ENCODE results near the gene RNF220. TPM values are rescaled to one million over a fixed set of nuclear protein-coding genes. Genes with fewer than 3 reads are reported as not detected.

RNF220 gene
- polyA plus RNA-seq, 1 of the 3 experiments (the other 2 are of a cell fraction), result 83.7 TPM

- TF ChIP-seq CTCF (IDR thresholded peaks at IDR 0.05) (no peak), REST (IDR thresholded peaks at IDR 0.05; ENCODE audit: low read depth, low read length) (no peak), JUND (IDR thresholded peaks at IDR 0.05) (no peak)
These were observed 152.7 kb downstream of the RNF220 start (continued) for GRCh38 chr1:44557778-44558177.

GRCh38 chr1:44558883-44559282 lies 153.8 kb downstream of the RNF220 start:
- Histone ChIP-seq H3K9ac (no peak overlapping the region), H3K36me3 (replicated peaks in 1 of 2; ENCODE audit: control insufficient read depth in 1 of 2, insufficient read depth in 2 of 2, low read length in 1 of 2) (no peaks in the 10 kb centered on the region), H3K27ac (ENCODE audit: low read depth in 2 of 2, low read length in 1 of 2) (no peak overlapping the region), H3K79me2 (ENCODE audit: insufficient read depth) (no peaks in the 10 kb centered on the region), H4K20me1 (ENCODE audit: insufficient read depth) (no peaks in the 10 kb centered on the region), H3K4me2 (no peak overlapping the region), H3K27me3 (ENCODE audit: insufficient read depth) (peaks cover 41% of the 10 kb centered on the region), H3F3A (replicated peaks; ENCODE audit: insufficient read depth) (no peaks in the 10 kb centered on the region), H3K4me1 (ENCODE audit: control insufficient read depth in 1 of 2, insufficient read depth in 2 of 2, low read depth in 1 of 2, low read length in 1 of 2) (no peaks in the 10 kb centered on the region), H3K9me3 (no peaks in the 10 kb centered on the region), H2AFZ (ENCODE audit: low read depth) (no peak overlapping the region), H3K4me3 (ENCODE audit: low read depth in 2 of 2, low read length in 1 of 2) (no peak overlapping the region), H3K9me2 (no peaks in the 10 kb centered on the region)
- no peak for DNase-seq
- CTCF ChIA-PET, result interaction anchor here (1.0 to 1.7 kb wide), 4 partner anchors 10 to 94 kb away, joined by 3 to 9 read pairs (median 4); no protein-coding TSS in a partner anchor
- WGBS (ENCODE audit: low lambda C conversion rate), result 55% methylated on average over 6 of the region's 6 CpGs
- TF ChIP-seq FOSL2 (IDR thresholded peaks at IDR 0.05; ENCODE audit: borderline replicate concordance, low read depth) (no peak), EP300 (IDR thresholded peaks at IDR 0.05; ENCODE audit: borderline replicate concordance in 1 of 2, low read depth in 1 of 2, low read length in 1 of 2) (no peak), TEAD4 (IDR thresholded peaks at IDR 0.05; ENCODE audit: borderline replicate concordance, insufficient read depth) (no peak), ELF1 (IDR thresholded peaks at IDR 0.05) (no peak), REST (IDR thresholded peaks at IDR 0.05; ENCODE audit: low read depth, low read length) (no peak), TAF1 (IDR thresholded peaks at IDR 0.05; ENCODE audit: borderline replicate concordance, low read depth, low read length) (no peak), PBX3 (IDR thresholded peaks at IDR 0.05) (no peak)
- POLR2A ChIA-PET, result no interaction called here

Data from SK-N-SH (cell line).